SH-SY5Y (cell line): ENCODE data around the gene MSRB3.

Experiments used
- GATA2 ChIP-seq: IDR thresholded peaks from 2 replicates; pipeline ENCODE4 v1.6.1; 2011; ENCODE audit warnings: mild to moderate bottlenecking, low read depth, low read length
- GATA3 ChIP-seq: IDR thresholded peaks from 2 replicates; pipeline ENCODE4 v1.6.1; 2011; ENCODE audit warnings: low read depth, mild to moderate bottlenecking, low read length, moderate library complexity

GRCh38 chr12:65372574-65372973 is 94.1 kb downstream of the MSRB3 start:
- TF ChIP-seq GATA2 (no peak), GATA3 (no peak)
